Measurements from ENCODE around the gene ANKS4B.
"Not testable (repeated sequence)": the region's sequence is repeated elsewhere in the genome, so short reads cannot be mapped to it uniquely, and the experiment has no call there.

ANKS4B gene

DNA sequence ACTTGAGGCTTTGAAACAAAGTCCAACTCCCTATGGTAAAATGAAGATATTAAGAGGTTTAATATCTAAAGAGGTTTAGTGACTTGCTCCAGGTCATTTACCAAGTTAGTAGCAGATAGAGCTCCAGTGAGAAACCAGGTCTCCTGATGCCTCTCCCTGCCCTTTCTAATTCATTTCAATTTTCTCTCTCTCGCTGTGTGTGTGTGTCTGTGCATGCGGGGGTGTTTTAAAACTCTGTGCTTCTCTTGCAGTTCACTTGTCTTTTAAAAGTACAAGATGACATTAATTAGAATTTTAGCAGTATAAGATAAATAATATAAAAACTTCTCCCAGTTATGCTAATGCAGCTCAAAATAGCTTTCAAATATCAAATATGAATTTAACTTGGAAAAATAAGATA is 13.9 kb upstream of the ANKS4B start:
- no peak for DNase-seq

DNA sequence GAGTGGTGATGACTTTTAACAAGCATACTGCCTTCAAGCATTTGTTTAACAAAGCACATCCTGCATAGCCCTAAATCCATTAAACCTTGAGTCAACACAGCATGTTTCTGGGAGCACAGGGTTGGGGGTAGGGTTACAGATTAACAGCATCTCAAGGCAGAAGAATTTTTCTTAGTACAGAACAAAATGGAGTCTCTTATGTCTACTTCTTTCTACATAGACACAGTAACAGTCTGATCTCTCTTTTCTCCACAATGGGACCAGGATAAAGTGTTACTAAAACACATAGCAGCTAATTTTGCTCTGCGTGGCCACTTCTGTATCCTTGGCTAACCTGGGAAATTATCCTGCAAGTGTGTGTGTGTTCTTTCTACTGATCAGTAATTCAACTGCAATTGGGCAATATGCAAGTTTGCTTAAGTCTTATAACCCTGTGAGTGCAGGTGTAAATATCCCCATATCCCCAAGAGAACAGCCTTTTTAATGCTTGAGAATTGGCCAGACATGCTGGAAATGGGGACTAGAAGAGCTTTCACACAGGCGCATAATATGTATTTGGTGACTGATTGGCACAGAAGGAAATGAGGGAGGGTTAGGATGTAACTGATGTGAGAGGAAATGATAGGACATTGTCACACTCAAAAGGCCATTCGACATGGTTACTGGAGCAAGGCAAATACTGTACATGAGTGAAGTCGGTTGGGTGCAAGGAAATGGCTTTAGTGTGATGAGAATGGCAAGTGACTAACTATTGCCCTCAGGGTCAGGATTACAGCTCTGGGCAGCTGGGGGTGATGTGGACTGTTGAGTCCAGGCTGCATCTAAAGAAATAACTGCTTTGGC is 10.8 kb upstream of the ANKS4B start:
- no peak for DNase-seq

DNA sequence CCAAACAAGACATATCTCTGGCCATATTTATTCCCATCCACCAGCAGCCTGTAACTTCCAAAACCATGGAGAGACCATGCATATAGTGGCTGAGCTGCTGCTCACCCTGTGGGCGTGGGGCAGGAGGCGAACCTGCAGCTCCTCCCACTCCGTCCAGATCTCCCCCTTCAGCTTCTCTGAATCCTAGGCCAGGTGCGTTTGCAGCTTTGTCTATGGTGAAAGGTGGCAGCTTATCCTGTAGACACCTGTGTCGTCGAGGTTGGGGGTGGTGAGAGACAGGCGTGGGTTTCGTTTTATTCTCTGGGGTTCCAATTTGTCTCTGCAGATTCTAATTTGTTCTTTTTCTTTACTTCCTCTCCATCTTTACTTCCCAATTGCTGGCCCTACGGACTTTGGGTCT is 9.7 kb upstream of the ANKS4B start:
- no peak for DNase-seq

DNA sequence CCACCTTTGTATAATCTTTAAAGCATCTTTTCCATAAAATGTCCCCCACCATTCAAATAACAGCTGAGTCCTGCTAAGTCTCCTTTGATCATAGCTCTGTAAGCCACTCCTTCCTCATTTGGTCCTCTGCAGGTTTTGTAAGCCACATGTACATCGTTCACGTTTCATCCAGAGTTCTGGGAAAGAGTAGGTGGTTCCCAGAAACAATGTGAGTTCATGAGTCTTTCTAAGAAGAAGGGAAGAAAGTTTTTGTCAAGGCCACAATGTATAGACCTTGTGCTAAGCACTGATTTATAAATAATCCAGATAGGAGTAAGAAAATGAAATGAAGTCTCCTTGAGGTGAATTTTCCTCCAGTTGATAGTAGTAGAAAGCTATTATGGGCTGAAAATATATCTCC is 8.7 kb upstream of the ANKS4B start:
- no peak for DNase-seq

DNA sequence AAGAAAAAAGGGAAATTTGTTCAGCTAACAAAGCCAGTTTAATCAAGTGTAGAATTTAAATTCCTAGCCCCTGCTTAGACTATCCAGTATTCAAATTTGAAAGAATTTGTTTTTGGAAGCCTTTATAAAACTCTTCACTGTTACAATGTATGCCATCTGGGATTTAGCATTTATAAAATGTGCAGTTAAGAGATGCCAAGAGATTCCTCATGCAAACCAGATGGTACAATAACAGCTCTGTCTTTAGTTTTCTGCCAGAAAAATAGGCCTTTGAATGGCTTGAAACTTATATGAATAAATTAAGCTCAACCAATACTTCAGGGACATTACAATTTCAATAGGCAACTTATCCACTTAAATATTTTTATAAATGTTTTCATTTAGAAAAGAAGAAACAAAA is 6.8 kb upstream of the ANKS4B start:
- DNase-seq: no peak

DNA sequence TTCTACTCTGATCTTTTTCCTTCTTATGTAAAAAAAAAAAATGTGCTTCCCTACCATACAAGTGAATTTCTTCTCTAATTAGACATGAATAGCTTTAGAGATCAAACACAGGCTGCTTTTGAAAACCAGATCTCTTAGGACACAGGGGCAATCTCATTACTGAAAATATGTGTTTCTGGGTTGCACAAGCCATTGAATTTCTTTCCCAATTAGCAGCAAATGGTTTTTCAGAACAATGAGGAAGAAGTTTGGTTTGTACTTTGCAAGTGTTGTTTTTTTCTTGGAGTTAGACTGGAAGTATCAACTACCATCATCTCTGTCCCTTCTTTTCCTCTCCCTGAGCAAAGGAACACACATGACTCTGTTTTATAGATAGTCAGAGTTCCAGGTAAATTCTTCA is 5.6 kb upstream of the ANKS4B start:
- DNase-seq: no peak

DNA sequence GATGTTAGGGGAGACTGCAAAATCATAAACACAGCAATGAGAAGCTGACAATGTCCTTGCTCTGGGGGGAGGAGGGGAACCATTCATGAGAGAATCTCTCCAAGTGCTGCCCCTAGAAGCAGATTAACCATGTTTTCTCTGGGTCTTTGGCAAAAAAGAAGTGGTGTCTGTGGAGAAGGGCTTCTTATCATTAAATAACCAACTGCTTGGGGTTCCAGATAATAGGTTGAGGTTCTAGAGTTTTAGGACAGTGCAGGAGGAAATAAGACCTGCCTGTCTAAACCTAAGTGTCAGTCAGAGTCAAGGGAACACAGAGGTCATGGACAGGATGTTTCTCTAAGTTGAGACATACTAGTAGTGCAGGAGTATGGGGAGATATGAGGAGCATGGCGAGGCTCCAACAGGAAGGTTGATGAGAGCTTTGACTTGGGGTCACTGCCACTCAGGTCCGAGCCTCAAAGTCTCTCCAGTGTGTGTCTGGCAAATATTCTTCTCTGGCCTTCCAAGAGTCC is 5.1 kb upstream of the ANKS4B start:
- no peak for DNase-seq

DNA sequence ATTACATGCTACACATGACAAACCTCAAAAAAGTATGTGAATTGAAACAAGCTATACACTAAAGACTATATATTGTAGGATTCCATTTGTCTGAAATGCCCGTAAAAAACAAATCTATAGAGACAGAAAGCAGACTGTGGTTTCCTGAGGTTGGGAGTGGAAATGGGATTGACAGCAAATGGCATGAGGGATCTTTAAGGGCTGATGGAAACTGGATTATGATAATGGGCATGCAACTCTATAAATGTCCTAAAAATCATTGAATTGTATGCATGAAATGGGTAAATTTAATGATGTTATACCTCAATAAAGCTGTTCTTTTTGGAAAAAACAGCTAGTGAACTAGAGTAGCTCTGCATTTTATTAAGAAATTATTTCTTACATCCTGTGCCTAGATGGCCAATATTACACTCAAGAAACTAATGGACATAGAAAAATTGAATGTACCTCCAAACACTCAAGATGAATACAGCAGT is 416 bp upstream of the ANKS4B start:
- no peak for DNase-seq

DNA sequence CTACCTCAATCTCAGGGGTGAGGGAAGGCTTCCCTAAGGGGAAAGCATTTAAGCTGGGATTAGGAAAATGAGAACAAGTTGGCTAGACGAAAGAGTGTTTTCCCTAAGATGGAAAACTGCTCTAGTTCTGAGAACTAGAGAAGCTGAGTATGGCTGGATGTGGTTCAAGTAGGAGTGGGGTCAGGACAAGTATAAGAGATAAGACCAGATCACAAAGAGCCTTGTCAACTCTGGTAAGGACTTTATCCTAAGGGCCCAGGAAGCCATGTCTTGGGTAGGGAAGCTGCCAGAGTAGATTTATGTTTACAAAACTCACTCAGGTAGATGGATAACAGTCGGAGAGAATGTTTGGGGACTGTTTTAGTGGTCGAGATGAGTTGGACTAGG is 1.7 kb downstream of the ANKS4B start:
- DNase-seq: no peak

DNA sequence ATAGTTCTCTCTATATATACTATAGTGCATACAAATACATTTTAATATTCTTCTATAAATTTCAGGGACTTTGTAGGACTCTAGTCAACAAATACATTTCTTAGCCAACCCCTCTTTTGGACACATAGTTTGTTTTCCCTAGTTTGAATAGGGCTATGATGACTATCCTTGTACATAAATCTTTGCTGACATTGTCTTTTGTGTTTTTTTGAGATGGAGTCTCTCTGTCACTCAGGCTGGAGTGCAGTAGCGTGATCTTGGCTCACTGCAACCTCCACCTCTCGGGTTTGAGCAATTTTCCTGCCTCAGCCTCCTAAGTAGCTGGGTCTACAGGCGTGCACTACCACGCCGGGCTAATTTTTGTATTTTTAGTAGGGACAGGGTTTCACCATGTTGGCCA is 3.3 kb downstream of the ANKS4B start:
- no peak for DNase-seq

DNA sequence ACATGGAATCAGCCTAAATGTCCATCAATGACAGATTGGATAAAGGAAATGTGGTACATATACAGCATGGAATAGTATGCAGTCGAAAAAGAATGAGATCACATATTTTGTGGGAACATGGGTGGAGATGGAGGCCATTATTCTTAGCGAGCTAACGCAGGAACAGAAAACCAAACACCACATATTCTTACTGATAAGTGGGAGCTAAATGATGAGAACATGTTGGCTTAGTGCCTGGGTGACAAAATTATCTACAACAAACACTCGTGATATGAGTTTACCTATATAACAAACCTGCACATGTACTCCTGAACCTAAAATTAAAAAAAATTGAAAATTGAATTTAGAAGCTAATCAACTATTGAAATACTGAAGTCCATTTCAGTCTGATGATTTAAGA is 6.1 kb downstream of the ANKS4B start:
- no peak for DNase-seq

DNA sequence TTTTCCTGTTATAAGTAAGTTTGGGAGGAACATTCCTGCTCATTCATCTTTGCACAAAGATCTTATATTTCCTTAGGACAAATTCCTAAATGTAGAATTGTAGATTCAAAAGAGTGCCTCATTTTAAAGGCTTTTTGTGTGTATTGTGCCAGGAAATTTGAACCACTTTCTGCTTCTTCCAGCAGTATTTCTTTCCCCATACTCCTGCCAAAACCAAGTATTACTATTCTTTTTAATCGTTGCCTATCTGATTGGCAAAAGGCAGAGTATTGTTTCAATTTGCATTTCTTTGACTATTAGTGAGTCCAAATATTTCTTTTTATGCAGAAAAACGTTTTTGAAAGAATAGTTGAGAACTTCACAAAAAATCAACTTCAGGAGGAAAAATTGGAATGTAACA is 9.3 kb downstream of the ANKS4B start:
- DNase-seq: no peak

DNA sequence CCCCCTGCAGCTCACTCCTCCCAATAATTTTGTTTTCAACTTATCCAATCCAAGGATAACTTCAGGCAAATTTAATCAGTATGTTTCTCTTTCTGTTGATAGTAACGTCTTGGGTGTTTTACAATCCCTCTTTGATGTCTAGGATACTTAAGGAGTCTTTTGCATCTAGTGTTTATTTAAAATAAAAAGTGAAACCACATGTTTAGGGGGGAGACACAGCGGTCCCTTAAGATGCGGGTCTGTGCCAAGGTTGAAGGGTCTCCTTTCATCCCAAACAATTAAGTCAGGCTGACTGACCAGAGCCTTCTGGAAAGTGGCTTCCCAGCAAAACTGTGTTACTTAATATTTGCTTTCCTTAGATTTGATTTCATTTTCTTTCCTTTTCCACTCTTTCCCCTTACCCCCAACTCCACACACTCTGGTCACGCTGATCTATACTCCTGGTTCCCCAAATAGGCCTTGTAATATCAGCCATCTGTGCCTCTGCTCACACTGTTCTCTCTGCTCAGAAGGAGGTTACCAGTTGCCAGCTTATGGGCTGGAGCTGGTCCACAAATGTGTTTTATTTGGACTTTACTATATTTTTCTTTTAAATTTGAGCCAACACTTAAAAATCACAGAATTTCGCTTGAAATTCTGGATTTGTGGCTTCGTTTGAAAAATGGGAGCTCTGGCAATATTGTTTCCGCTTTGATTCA is 11.2 kb downstream of the ANKS4B start:
- no peak for DNase-seq

DNA sequence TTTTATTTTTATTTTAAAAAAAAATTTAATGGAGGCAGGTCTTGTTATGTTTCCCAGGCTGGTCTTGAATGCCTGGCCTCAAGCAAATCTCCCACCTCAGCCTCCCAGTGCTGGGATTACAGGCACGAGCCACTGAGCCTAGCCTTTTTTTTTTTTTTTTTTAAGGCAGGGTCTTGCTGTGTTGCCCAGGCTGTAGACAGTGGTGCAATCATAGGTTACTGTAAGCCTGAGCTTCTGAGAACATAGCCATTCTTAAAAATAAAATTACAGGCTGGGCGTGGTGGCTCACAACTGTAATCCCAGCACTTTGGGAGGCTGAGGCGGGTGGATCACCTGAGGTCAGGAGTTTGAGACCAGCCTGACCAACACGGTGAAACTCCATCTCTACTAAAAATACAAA is 14.7 kb downstream of the ANKS4B start:
- not testable (repeated sequence) for DNase-seq

DNA sequence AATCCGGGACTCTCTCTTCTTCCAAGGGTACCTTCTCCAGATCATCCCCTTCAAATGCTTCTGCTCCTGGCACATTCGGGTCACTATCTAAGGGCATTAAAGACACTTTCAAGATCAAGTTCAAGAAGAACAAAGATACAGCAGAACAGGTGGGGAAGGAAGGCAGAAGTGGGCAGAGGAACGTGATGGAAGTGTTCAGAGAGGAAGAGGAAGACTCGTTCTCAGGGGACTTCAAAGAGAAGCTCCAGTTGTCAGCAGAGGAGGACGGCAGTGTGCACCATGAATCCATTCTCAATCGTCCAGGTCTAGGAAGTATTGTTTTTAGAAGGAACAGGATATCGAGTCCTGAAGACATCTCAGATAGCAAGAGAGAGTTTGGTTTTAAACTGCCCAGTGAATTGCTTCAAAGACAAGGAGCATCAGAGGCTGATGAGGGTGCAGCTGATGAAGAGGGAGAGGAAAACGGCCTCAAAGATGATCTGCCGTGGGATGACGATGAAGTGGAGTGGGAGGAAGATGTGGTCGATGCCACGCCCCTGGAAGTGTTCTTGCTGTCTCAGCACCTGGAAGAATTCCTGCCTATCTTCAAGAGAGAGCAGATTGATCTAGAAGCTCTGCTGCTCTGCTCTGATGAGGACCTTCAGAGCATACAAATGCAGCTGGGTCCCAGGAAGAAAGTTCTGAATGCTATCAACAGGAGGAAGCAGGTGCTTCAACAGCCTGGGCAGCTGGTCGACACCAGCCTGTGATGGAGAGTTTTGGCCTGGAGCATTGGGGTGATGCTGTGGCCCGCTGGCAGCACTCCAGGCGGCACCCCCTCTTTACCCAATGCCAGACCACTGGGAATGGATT is 16.8 kb downstream of the ANKS4B start:
- no peak for DNase-seq

DNA sequence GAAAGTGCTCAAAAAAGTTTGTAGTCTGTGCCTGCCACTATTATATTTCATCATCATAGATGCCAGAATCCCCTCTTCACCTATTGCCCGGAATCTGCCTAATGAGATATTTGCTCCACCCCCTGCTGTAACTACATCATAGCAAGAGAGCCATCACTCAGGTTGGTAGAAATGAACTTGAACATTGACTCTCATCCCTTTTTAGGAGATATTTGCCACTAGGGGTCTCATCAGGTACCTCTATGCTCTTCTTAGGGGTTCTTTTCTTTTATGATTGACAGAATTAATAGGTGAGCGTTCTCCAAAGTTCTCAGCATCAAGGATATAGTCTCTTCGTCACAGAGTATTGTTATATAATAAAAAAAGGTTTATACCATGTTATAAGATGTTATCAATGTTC is 20.0 kb downstream of the ANKS4B start:
- no peak for DNase-seq

DNA sequence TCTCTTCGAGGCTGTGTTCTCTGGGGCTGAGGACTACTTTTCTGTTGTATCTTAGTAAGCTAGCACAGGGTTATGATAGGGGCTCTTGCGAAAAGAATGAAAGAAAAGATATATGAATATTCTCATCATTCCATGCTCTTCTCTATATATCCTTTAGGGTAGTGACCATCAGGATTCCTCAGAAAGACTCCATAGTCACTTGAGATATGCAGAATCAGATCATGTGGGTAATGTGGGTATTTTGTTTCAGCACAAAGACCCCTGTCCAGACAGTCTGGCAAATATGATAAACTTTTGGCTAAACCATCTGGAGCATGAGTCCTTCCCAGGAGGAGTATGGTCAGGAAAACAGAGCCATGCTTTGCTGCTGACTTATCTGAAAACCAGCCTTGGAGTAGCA is 23.1 kb downstream of the ANKS4B start:
- no peak for DNase-seq

DNA sequence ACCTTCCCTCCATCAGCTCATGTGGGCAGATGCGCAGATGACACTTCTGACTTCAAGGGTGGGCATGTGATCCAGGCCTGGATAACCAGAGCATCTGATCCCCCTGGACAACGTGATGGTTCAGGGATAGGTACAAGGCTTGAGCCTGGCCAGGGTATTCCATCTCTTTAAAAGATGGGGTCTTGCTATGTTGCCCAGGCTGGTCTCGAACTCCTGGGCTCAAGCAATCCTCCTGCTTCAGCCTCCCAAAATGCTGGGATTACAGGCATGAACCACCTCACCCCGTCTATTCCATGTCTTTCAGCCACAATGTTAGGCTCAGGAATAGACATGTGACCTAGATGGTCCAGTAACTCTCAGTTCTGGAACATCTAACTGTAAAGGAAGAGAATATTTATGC is 23.8 kb downstream of the ANKS4B start:
- no peak for DNase-seq

DNA sequence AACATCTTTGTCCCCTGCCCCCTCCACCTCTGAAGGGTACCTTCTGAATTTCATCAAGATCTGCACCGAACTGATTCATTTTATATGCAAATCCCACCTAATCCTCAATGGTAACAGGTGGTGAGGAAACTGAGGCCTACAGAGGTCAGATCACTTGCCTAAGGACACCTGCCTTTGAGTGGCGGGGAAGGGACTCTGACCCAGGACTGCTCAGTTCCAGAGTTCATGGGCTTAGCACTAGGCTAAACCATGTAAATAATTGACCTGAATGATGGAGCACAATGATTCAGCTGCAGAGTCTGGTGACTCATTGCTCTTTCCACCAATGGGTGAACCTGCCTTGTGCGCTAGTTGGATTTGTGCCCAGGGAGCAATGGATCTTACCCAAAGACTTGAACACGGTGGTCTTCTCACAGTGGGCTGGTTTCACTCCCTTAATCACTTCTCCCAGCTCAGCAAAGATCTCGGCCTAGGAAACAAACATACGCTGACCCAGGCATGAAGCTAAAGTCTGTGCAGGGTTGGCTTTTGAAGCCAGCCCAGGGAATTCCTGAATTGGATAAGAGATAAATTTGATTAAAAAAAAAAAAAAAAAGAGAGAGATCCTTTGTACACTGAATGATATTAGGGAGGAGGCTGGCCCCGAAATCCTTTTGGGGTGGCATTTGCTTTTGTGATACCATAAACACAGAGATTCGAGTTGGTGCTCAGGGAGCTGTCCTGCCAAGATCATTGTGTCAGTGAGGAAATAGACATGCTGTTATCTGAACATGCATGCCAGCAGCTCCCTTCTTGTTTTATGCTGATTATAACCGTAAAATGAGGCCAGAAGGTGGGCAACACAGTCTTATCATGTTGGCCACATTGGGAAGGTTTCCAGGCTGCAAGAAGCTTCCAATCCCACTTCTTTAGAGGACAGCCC is 27.6 kb downstream of the ANKS4B start:
- DNase-seq: no peak

DNA sequence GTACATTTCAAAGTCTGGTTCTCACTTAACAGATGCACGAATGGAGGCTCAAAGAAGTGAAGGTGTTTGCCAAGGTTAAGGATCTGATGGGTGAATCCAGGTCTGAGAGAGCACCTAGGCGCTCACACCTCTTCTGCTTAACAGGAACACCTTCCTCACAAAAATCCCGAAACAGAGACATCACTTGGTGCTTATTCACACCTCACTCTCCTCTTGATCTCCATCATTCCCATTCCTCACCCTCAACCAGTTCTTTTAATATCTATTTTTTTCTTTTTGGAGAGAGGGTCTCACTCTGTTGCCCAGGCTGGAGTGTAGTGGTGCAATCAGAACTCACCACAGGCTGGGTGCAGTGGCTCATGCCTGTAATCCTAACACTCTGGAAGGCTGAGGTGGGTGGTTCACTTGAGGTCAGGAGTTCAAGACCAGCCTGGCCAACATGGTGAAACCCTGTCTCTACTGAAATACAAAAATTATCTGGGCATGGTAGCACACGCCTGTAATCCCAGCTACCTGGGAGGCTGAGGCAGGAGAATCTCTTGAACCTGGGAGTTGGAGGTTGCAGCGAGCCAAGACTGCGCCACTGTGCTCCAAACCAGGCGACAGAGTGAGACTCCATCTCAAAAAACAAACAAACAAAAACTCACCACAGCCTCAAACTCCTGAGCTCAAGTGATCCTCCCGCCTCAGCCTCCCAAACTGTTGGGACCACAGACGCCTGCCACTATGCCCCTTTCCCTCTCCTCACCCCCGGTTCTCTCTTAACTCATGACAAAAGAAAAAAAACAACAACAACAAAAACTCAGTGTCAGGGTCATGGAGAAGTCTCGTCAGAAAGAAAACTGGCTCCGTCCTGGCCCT is 29.5 kb downstream of the ANKS4B start:
- no peak for DNase-seq

All from Kasumi-1 (cell line).